ENCODE results near the gene RGS1. TPM values are rescaled to one million over a fixed set of nuclear protein-coding genes. Genes with fewer than 3 reads are reported as not detected.

The RGS1 gene
- total RNA-seq, 1 experiment from 2014 or later: not detected

- H3K9me3 ChIP-seq (ENCODE audit: insufficient read depth, low read depth): no peaks in the 10 kb centered on the region
- intact Hi-C loops (cut with micrococcal nuclease; ENCODE audit: unreplicated experiment): no loop called here
- no peaks in the 10 kb centered on the region for H3K36me3 ChIP-seq (ENCODE audit: low read depth)
- H3K27me3 ChIP-seq (ENCODE audit: insufficient read depth, low read depth): no peaks in the 10 kb centered on the region
- H3F3A ChIP-seq (ENCODE audit: insufficient read depth, low read depth): no peaks in the 10 kb centered on the region
- H2AFZ ChIP-seq: no peak overlapping the region; the same call in 1 of the 2 replicates
- no peak overlapping the region for H3K4me3 ChIP-seq
- H4K20me1 ChIP-seq (ENCODE audit: insufficient read depth): no peaks in the 10 kb centered on the region
- H3K4me1 ChIP-seq (replicated peaks; ENCODE audit: insufficient read depth): no peaks in the 10 kb centered on the region
- H3K79me2 ChIP-seq (ENCODE audit: low read depth): no peaks in the 10 kb centered on the region
- ChIA-PET CTCF (no interaction called here), POLR2A (ENCODE audit: unreplicated experiment) (no interaction called here)
- TF ChIP-seq EZH2 (IDR thresholded peaks at IDR 0.05; ENCODE audit: low read depth) (no peak), CTCF (conservative IDR thresholded peaks at IDR 0.05) (no peak)
- DNase-seq: no peak
- no peak overlapping the region for H3K27ac ChIP-seq
- no peaks in the 10 kb centered on the region for H3K9me2 ChIP-seq (ENCODE audit: insufficient read depth)
- BruUV-seq (replicated peaks): no TSS peak
- H3K4me2 ChIP-seq: no peak overlapping the region
These were observed 52.3 kb downstream of the RGS1 start for GRCh38 chr1:192627901-192628300.

- POLR2A ChIA-PET (ENCODE audit: unreplicated experiment): no interaction called here
- H2AFZ ChIP-seq: no peak overlapping the region; the same call in 1 of the 2 replicates
- no peaks in the 10 kb centered on the region for H3K9me3 ChIP-seq (ENCODE audit: insufficient read depth, low read depth)
- no peak for DNase-seq
- no peaks in the 10 kb centered on the region for H4K20me1 ChIP-seq (ENCODE audit: insufficient read depth)
- no peak overlapping the region for H3K27ac ChIP-seq
- H3K9me2 ChIP-seq (ENCODE audit: insufficient read depth): no peaks in the 10 kb centered on the region
- H3K36me3 ChIP-seq (ENCODE audit: low read depth): no peaks in the 10 kb centered on the region
- H3K4me1 ChIP-seq (replicated peaks; ENCODE audit: insufficient read depth): no peaks in the 10 kb centered on the region
- H3F3A ChIP-seq (ENCODE audit: insufficient read depth, low read depth): no peaks in the 10 kb centered on the region
- no peak overlapping the region for H3K4me3 ChIP-seq
- BruUV-seq (replicated peaks): no TSS peak
- intact Hi-C loops (cut with micrococcal nuclease; ENCODE audit: unreplicated experiment): no loop called here
- TF ChIP-seq EZH2 (IDR thresholded peaks at IDR 0.05; ENCODE audit: low read depth): no peak
- no peak for TF ChIP-seq CTCF (conservative IDR thresholded peaks at IDR 0.05)
- H3K79me2 ChIP-seq (ENCODE audit: low read depth): no peaks in the 10 kb centered on the region
- no peak overlapping the region for H3K4me2 ChIP-seq
- H3K27me3 ChIP-seq (ENCODE audit: insufficient read depth, low read depth): no peaks in the 10 kb centered on the region
- CTCF ChIA-PET: no interaction called here
These were observed 53.0 kb downstream of the RGS1 start for GRCh38 chr1:192628396-192629057.

DNA sequence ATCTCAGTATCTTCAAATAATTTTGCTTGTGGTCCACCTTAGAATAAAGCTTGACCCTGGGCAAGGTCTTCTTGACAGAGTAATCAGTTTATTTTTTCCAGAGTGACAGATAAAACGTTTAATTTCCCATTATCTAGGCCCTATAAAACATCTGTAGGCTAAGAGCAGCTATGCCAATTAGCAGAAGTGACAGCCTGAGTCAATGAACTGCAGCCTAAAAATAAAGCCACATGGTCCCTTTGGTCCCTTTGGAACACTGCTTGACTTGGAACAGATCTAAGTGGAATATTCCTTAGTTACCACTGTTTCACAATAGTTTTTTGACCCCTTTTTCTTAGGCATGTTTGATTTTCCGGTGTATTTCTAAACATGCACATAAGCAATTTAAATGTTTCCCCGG, 54.0 kb downstream of the RGS1 start:
- no TSS peak for BruUV-seq (replicated peaks)
- CTCF ChIA-PET: no interaction called here
- H4K20me1 ChIP-seq (ENCODE audit: insufficient read depth): no peaks in the 10 kb centered on the region
- DNase-seq: no peak
- H3K9me3 ChIP-seq (ENCODE audit: insufficient read depth, low read depth): no peaks in the 10 kb centered on the region
- no peaks in the 10 kb centered on the region for H3K79me2 ChIP-seq (ENCODE audit: low read depth)
- H3K4me1 ChIP-seq (replicated peaks; ENCODE audit: insufficient read depth): no peaks in the 10 kb centered on the region
- no peaks in the 10 kb centered on the region for H3K36me3 ChIP-seq (ENCODE audit: low read depth)
- POLR2A ChIA-PET (ENCODE audit: unreplicated experiment): no interaction called here
- intact Hi-C loops (cut with micrococcal nuclease; ENCODE audit: unreplicated experiment): no loop called here
- no peaks in the 10 kb centered on the region for H3K9me2 ChIP-seq (ENCODE audit: insufficient read depth)
- no peak overlapping the region for H2AFZ ChIP-seq
- H3K27ac ChIP-seq: no peak overlapping the region
- H3K27me3 ChIP-seq (ENCODE audit: insufficient read depth, low read depth): no peaks in the 10 kb centered on the region
- no peak overlapping the region for H3K4me2 ChIP-seq
- no peaks in the 10 kb centered on the region for H3F3A ChIP-seq (ENCODE audit: insufficient read depth, low read depth)
- H3K4me3 ChIP-seq: no peak overlapping the region
- TF ChIP-seq CTCF (conservative IDR thresholded peaks at IDR 0.05): no peak
- no peak for TF ChIP-seq EZH2 (IDR thresholded peaks at IDR 0.05; ENCODE audit: low read depth)

Other genes starting within 250 kb of the RGS1 start
- gene RGS13, start 60.4 kb downstream of the RGS1 start, total RNA-seq (2021): not detected in 2 replicates
- gene RGS2, start 233.3 kb downstream of the RGS1 start, total RNA-seq (2021): 0.50 and 1.4 TPM in 2 replicates

Measured in PC-9 (cell line).